CD4-positive, alpha-beta T cell treated with Interferon alpha-2 for 1 hour (primary cell): ENCODE results near the gene UNC13C.
"Not testable (repeated sequence)": the region's sequence is repeated elsewhere in the genome, so short reads cannot be mapped to it uniquely, and the experiment has no call there.

Experiments
- DNase-seq, 2 donors: peaks; one replicate each; pipeline ENCODE4 v3.0.0-alpha.2; 2020 to 2022

Gene UNC13C

GRCh38 chr15:53978253-53978906 lies at the start of gene UNC13C:
UNC13C (plus strand) TSS chr15:53978441; CDS start chr15:54012904, 34,463 bp downstream.
- no peak for DNase-seq

GRCh38 chr15:53936137-53936536 lies 42.1 kb upstream of the UNC13C start:
- no peak for DNase-seq

DNA sequence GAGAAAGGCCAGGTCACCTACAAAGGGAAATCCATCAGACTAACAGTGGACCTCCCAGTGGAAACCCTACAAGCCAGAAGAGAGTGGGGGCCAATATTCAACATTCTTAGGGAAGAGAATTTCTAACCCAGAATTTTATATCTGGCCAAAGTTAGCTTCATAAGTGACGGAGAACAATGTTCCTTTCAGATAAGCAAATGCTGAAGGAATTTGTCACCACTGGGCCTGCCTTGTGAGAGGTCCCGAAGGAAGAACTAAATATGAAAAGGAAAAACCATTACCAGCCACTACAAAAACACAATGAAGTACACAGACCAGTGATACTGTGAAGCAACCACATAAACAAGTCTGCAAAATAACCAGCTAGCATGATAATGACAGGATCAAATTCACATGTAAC lies 40.6 kb upstream of the UNC13C start:
- not testable (repeated sequence) for DNase-seq

GRCh38 chr15:53950572-53950971 lies 27.7 kb upstream of the UNC13C start:
- no peak for DNase-seq

- DNase-seq = no peak
Measured at GRCh38 chr15:53955396-53955795, 22.8 kb upstream of the UNC13C start.

- peak in 1 of 2 donors; percentile 3 for DNase-seq
Measured at GRCh38 chr15:53962646-53963561, 15.3 kb upstream of the UNC13C start.

GRCh38 chr15:53963801-53964200 lies 14.4 kb upstream of the UNC13C start:
- DNase-seq = no peak

DNA sequence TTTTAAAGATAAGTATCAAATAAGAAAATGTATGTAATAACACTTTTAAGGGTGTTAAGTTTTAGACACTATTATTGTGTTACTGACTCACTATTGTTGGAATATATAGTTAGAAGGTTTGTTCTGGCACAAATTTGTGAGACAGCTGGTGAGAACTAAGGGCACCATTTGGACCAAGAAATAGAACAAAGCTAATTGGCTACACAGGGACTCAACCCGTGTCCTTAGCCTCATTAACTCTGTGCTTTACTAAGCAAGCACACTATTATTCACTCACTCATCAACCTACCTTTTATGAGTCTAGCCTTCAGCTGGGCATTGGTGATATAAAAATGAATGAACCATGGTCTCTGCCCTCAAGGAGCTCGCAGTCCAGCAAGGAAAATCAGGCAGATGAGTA lies 4.1 kb upstream of the UNC13C start:
- DNase-seq = no peak

- DNase-seq = no peak
Measured at GRCh38 chr15:53974813-53975212, 3.4 kb upstream of the UNC13C start.

- DNase-seq = no peak
Measured at GRCh38 chr15:53976844-53977392, 1.3 kb upstream of the UNC13C start.

- no peak for DNase-seq
Measured at GRCh38 chr15:53979051-53979788, 979 bp downstream of the UNC13C start.

DNA sequence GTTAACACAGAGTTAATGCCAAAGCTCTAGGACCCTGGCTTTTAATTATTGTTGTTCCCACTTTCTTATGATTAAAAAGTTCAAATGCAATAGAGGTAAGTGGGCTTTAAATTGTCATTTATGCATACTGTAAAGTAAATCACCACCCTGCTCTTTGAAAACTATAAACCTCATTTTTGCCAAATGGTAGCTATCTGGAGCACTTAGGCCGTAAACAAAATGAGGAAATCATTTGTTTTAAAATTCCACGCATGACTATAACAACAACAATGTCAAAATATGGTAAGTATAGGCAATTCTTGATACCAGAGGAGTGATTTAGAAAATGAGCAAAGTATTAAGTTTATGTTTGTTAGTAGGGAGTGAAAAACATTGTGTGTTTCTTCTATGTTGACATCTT lies 1.8 kb downstream of the UNC13C start:
- no peak for DNase-seq

GRCh38 chr15:53982071-53982680 lies 3.9 kb downstream of the UNC13C start:
- DNase-seq = no peak

- no peak for DNase-seq
Measured at GRCh38 chr15:53982876-53983275, 4.6 kb downstream of the UNC13C start.

- no peak for DNase-seq
Measured at GRCh38 chr15:53984221-53984620, 6.0 kb downstream of the UNC13C start.

DNA sequence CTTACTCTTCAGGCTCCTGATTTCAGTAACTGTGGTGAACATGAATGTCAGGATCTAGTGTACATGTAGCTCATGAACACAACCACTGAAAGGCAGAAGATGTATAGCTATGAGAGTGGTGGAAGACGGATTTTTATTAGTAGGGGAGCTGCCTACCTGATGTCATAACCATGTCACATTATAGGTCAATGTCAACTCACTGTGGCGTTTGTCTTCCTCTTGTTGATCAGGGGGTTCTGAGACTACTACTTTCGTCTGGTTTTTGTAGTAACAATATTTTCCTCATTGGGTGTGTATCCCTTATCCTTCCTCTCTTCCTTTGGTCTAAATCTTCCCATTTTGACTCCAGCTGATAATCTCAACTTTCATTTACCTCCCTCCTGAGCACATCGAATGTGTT lies 7.3 kb downstream of the UNC13C start:
- no peak for DNase-seq

DNA sequence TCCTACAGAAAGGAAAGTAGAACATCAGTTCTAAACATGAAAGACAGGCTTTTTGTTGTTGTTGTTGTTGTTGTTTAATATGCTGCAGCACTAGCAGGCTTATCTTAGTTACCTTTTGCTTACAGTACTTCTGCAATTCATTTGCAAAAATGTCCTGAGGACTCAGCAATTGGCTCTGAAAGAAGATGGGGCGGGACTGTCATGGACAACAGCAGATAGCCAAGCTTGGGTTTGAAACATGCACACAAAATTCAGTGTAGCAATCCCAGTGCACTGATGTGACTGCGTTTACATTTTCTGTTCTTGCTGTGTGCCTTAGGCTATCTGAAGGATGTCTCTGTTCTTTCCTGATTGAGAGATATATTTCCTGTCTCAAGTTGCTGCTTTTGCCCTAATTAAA lies 9.2 kb downstream of the UNC13C start:
- no peak for DNase-seq

- no peak for DNase-seq
Measured at GRCh38 chr15:54007256-54007655, 29.0 kb downstream of the UNC13C start.

- DNase-seq = no peak
Measured at GRCh38 chr15:54011656-54012055, 33.4 kb downstream of the UNC13C start.

DNA sequence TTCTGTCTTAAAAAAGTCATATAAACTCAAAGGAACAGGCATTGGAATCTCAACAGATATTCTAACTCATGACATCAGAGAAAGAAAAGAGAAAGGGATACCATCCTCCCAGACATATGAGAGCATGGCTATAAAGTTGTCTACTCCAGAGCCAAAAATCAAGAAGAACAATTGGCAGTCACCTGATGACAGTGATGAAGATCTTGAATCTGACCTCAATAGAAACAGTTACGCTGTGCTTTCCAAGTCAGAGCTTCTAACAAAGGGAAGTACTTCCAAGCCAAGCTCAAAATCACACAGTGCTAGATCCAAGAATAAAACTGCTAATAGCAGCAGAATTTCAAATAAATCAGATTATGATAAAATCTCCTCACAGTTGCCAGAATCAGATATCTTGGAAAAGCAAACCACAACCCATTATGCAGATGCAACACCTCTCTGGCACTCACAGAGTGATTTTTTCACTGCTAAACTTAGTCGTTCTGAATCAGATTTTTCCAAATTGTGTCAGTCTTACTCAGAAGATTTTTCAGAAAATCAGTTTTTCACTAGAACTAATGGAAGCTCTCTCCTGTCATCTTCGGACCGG lies 35.9 kb downstream of the UNC13C start:
- DNase-seq = no peak

DNA sequence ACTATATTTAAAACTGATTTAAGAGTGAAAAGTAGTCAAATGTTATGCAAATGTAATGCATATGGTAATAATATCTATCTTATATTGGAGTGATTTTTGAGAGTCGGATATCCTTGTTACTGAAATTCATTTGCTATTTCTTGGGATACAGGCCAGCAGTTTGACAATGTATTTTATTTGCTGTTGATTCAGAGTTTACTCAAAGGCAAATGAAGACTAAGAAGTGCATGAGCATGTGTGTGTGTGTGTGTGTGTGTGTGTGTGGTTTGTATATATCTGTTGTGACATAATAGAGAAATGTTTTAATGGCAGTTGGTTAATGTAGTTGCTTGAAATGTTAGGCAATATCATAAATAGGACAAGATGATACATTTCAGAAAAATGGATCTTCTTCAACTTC lies 39.0 kb downstream of the UNC13C start:
- DNase-seq = no peak

DNA sequence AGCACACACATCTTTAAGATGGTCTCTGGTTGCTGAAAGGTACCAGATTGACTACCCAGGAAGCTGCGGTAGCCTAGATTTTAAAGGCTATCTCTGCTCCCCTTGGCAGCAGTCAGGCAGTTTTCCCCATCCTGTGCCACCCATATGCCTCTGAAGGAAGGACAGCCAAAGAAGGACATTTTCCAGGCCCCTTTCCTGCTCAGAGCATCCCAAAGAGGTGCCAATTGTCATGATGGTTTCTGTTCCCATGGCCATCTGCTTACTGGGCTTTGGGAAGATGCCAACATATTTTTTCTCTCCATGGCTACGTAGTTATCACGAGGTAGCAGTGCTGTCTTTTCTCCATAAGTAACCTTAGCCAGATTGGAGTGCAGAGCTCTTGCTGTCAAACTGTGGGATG lies 39.7 kb downstream of the UNC13C start:
- no peak for DNase-seq
